ENCODE measurements around the gene FEV. TPM values are rescaled to one million over a fixed set of nuclear protein-coding genes. Genes with fewer than 3 reads are reported as not detected.

FEV gene
- total RNA-seq, 1 donor from 2014 or later, result not detected

GRCh38 chr2:218982586-218983262 is 2.3 kb downstream of the FEV start:
- intact Hi-C loops (cut with DNase I), result loop anchor here (10.0 kb wide), 1 partner anchor 132 kb away; no protein-coding TSS in a partner anchor
- DNase-seq (ENCODE audit: low spot score), result no peak
- ATAC-seq, result no peak

DNA sequence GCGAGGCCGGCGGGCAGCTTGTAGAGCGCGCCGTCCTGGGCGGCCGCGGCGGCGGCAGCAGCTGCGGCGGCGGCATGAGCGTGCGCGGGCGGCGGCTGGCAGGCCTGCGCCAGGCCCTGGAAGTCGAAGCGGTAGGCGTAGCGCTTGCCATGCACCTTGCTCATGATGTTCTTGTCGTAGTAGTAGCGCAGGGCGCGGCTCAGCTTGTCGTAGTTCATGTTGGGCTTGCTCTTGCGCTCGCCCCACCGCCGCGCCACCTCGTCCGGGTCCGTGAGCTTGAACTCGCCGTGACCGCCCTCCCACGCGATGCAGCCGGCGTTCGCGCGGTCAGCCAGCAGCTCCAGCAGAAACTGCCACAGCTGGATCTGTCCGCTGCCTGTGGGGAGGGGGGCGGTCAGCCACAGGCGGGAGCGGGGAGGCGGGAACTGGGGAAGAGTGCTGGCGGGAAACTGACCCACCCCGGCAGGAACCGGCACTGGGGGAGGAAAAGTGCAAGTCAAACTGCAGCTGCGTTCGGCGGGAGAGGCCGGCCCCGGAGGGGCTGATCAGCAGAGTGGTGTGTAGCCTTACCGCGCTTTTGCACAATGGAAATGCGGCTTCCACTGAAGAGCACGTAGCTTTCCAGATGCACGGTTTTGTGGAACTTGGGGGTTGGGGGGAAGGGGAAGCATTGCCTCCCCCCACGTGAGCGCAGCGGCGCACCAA is 3.0 kb downstream of the FEV start:
- intact Hi-C loops (cut with DNase I), result loop anchor here (10.0 kb wide), 1 partner anchor 133 kb away; no protein-coding TSS in a partner anchor
- ATAC-seq (no peak), DNase-seq (ENCODE audit: low spot score) (no peak)

GRCh38 chr2:218981390-218981880 is 3.5 kb downstream of the FEV start:
- intact Hi-C loops (cut with DNase I), result loop anchor here (10.0 kb wide), 1 partner anchor 133 kb away; no protein-coding TSS in a partner anchor
- DNase-seq (ENCODE audit: low spot score) (no peak), ATAC-seq (no peak)

- ATAC-seq (no peak), DNase-seq (ENCODE audit: low spot score) (no peak)
- intact Hi-C loops (cut with DNase I), result loop anchor here (10.0 kb wide), 1 partner anchor 134 kb away; no protein-coding TSS in a partner anchor
These were observed 4.1 kb downstream of the FEV start for GRCh38 chr2:218980735-218981389.

DNA sequence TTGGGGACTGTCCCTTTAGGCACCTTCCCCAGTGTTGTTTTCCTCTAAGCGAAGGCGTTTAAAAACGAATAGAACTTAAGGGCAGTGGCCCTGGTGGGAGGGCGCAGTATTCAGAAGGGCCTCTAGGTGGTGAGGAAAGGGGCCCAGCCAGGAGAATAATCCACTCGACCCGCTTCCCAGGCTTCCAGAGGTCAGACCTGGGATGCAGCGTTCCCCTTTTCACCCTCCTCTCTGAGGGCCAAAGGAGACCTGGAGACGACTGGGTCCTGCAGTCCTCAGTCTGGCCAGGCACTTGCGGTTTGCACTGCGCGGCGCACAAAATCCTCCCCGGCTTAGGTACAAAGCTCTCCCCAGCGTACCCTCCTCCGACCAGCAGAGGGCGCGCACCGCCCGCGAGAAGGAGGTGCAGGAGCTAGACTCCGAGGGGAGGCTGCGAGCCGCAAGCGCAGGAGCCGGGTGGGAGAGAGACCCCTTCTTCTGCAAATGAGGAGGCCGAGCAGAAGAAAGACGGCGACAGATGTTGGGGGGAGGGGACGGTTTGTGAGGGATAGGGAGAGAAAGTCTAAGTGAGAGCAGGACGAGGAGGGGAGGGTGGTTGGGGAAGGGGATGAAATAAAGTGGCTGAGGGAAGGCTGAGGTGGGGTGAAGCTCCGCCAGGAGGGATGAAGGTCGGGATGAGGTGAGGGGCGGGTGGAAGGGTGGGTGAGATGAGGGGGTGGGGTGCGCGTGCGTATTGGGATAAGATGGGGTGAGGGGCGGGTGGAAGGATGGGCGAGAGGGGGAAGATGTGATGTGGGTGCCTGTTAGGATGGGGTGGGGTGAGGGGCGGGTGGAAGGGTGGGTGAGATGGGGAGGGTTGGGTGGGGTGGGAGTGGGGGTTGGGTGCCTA is 4.9 kb downstream of the FEV start:
- intact Hi-C loops (cut with DNase I), result loop anchor here (10.0 kb wide), 1 partner anchor 135 kb away; no protein-coding TSS in a partner anchor
- DNase-seq (ENCODE audit: low spot score) (peak; percentile 90), ATAC-seq (peak; percentile 87)

- ATAC-seq (no peak), DNase-seq (ENCODE audit: low spot score) (no peak)
These were observed 9.8 kb downstream of the FEV start for GRCh38 chr2:218975060-218975777.

GRCh38 chr2:218970894-218971293 is 14.1 kb downstream of the FEV start:
- intact Hi-C loops (cut with DNase I), result no loop called here
- ATAC-seq (no peak), DNase-seq (ENCODE audit: low spot score) (no peak)

More at GRCh38 chr2:218975060-218975777, 9.8 kb downstream of the FEV start:
- intact Hi-C loops (cut with DNase I), result no loop called here

DNA sequence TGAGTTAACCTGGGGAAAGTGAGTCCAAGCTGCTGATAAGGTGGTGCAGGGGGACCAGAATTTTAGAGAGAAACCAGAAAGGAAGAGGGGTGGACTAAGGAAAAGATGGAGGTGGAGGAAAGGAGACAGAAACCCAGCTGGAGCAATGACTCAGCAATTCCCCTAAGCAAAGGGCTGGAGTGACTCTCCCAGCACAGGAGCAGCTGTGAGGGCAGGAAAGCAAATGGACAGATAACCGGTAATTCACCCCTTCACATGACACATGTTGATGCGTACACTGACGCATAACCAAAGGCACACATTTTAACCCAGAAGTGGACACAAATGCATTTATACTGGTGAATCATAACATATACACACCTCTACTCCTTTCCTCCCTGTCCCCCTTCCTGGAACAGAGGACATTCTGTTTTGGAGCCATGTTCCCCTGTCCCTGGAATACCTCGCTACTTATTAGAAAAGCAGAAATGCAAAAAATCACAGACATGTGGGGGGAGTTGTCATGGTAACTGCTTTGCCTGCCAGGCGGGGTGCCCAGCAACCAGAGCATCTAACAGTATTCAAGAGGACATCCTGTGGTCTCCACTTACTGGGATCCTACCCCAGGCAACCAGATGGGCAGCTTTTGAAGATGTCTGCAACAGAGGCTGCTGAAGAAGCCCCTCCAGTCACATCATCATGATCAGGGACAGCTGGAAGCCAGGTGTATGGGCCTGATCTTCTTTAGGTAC is 20.8 kb downstream of the FEV start:
- DNase-seq (ENCODE audit: low spot score) (no peak), ATAC-seq (no peak)
- intact Hi-C loops (cut with DNase I), result no loop called here

DNA sequence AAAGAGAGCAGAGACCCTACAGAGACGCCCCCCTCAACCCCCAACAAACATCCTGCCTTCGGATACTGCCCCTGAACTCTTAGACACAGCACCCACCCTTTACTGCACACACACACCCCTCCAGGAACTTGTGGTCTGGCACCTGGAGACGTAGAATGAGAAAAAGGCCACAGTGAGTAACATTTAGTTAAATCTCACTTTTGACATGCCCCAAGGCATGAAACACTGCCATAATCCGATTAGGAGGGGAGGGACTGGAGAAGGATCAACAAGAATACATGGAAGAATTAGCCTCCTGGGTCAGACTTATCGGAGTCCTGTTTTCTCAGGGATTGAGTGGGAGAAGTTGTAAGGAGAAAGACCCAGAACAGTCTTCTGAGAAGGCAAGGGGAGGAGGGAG is 21.4 kb downstream of the FEV start:
- ATAC-seq (no peak), DNase-seq (ENCODE audit: low spot score) (no peak)
- intact Hi-C loops (cut with DNase I), result no loop called here

GRCh38 chr2:218962859-218963492 is 22.0 kb downstream of the FEV start:
- peak; percentile 84 for DNase-seq (ENCODE audit: low spot score)
- peak; percentile 54 for ATAC-seq
- intact Hi-C loops (cut with DNase I), result no loop called here

- DNase-seq (ENCODE audit: low spot score) (no peak), ATAC-seq (no peak)
- intact Hi-C loops (cut with DNase I), result no loop called here
These were observed 23.1 kb downstream of the FEV start for GRCh38 chr2:218961651-218962570.

DNA sequence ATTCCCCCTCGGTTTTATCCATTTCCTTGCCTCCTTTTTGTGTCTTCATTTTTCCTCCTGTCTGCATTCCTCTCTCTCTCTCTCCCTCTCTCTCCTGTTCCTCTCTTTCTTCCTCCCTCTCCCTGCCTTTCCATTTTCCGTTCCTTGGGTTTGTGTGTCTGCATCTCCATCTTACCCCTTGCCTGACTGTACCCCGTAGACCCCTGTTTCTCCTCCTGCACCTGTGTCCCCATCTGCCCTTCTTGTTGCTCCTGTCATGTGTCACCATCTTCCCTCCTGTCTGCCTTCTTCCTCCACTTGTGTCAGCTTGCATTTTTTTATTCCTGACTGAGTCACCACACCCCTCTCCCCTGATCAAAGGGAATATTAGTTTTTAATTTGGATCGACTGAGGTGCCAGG is 23.8 kb downstream of the FEV start:
- ATAC-seq (no peak), DNase-seq (ENCODE audit: low spot score) (no peak)
- intact Hi-C loops (cut with DNase I), result no loop called here

DNA sequence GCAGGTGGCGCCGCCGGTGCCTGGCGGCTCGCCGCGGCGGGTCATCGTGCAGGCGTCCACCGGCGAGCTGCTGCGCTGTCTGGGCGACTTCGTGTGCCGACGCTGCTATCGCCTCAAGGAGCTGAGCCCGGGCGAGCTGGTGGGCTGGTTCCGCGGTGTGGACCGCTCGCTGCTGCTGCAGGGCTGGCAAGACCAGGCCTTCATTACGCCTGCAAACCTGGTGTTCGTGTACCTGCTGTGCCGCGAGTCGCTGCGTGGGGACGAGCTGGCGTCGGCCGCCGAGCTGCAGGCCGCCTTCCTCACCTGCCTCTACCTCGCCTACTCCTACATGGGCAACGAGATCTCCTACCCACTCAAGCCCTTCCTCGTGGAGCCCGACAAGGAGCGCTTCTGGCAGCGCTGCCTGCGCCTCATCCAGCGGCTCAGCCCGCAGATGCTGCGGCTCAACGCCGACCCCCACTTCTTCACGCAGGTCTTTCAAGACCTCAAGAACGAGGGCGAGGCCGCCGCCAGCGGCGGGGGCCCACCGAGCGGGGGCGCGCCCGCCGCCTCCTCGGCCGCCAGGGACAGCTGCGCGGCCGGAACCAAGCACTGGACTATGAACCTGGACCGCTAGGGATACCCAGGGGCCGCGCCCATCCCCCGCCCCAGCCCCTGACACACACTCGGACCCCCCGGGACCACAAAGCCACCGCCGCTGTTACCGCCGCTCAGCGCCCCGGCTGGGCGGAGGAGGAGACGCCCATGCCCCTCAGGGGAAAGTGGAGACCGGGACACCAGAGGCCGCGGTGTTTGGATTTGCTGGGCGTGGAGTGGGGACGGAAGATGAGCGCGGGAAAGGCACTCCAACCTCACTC is 24.4 kb downstream of the FEV start:
- intact Hi-C loops (cut with DNase I), result no loop called here
- ATAC-seq (no peak), DNase-seq (ENCODE audit: low spot score) (no peak)

DNA sequence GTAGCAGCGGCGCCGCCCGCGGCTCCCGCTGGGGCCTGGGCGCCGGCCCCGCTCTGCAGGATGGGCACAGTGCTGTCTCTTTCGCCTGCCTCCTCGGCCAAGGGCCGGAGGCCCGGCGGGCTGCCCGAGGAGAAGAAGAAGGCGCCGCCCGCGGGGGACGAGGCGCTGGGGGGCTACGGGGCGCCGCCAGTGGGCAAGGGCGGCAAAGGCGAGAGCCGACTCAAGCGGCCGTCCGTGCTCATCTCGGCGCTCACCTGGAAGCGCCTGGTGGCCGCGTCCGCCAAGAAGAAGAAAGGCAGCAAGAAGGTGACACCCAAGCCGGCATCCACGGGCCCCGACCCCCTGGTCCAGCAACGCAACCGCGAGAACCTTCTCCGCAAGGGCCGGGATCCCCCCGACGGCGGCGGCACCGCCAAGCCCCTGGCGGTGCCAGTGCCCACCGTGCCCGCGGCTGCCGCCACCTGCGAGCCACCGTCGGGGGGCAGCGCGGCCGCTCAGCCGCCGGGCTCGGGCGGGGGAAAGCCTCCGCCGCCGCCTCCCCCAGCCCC is 25.1 kb downstream of the FEV start:
- no peak for DNase-seq (ENCODE audit: low spot score)
- intact Hi-C loops (cut with DNase I), result no loop called here
- ATAC-seq, result no peak
